GM18858 (cell line): ENCODE results near the gene SLC11A1.

Source experiments
- ATAC-seq: cut with Tn5 transposase; IDR thresholded peaks from one replicate; pipeline ENCODE4 v1.9.1; 2021; ENCODE audit not compliant: unreplicated experiment

SLC11A1 gene

DNA sequence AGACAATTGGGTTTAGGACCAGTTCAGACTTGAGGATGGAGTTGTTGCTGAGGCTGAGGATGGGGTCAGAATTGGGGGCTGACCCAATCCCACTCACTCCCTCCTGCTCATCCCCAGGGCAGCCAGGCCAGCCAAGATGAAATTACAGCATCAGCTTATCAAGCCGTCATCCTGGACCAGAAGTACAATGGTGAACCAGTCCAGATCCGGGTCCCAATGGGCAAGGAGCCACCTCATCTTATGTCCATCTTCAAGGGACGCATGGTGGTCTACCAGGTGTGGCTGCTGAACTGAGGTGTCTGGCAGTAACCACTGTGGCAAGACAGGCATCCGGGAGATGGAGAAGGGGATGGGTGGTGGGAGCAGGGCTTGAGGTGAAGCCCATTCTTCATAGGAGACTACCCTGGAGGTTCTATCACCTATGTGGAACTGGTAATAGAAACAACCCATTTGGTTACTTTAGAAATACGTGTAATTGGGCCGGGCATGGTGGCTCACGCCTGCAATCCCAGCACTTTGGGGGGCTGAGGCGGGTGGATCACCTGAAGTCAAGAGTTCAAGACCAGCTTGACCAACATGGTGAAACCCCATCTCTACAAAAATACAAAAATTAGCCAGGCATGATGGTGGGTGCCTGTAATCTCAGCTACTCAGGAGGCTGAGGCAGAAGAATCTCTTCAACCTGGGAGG, 50.7 kb downstream of the SLC11A1 start:
- no peak for ATAC-seq

DNA sequence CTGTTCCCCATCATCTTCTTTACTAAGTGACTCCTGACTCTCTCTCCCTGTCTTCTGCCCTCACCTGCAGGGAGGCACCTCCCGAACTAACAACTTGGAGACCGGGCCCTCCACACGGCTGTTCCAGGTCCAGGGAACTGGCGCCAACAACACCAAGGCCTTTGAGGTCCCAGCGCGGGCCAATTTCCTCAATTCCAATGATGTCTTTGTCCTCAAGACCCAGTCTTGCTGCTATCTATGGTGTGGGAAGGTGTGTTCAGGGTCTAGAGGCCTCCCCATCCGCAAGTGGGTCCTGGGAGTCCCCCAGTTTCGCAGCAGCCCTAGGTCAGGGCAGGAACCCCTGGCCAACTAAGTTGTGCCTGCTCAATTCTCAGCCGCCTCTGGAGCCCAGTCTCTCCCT, 52.4 kb downstream of the SLC11A1 start:
- no peak for ATAC-seq

DNA sequence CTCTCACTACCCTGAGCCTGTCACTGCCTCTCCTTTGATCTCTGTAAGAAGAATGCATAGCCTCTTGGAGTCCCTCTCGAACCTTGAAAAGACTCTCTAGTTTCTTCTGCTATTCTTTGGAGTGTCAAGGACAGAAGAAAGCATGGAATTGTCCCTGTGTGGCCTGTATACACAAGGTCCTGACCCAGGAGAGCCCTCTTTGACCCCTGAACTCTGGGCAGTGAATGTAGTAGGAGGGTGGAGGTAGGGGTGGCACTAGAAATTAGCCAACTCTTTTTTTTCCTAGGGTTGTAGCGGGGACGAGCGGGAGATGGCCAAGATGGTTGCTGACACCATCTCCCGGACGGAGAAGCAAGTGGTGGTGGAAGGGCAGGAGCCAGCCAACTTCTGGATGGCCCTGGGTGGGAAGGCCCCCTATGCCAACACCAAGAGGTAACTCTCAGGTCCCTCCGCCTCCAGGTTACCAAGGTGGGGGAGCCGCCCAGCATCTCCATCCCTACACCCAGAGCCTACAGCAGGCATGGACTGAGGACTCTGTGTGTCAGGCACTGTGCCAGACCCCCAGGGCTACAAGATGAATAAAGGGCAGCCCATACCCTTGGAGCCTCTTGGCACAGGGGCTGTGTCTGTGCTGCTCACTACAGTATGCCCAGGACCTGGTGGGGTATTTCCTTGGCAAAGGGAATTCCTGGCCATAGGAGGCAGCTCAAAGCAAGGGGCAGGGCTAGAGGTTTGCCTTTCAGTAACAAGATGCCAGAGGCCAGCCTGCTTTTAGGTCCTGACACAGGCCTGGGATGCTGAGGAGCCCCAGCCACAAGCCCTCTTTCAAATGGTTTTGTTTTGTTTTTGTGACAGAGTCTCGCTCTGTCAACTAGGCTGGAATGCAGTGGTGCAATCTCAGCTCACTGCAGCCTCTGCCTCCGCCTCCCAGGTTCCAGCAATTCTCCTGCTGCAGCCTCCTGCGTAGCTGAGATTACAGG, 53.2 kb downstream of the SLC11A1 start:
- no peak for ATAC-seq

DNA sequence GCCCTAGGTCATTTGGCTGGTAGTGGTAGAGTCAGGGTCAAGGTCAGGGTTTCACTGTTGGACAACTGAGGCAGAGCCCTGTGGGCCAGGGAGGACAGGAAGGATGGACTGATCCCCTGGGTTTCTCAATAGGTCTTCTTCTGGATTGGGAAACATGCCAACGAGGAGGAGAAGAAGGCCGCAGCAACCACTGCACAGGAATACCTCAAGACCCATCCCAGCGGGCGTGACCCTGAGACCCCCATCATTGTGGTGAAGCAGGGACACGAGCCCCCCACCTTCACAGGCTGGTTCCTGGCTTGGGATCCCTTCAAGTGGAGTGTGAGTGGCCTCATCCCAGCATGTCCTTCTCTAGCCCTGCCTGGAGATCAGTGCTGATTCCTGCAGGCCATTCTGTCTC, 54.9 kb downstream of the SLC11A1 start:
- no peak for ATAC-seq

DNA sequence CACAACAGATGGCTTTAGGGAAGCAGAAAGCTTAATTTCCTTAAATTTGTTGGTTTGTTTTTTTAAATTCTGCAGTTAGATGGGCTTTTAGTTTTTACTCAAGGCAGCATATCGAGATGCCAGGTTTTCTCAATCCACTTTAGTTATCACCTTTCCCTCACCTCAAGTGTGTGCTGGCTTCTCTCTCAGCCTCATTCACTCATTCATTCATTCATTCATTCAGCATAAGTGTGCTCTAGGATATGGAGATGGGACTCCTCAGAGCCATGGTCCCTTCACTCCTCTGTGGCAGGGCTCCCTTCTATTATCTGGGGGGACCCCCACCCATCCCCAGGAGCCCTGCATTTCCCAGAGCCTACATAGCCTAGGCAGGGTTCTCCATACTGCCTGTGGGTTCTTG, 55.9 kb downstream of the SLC11A1 start:
- no peak for ATAC-seq

DNA sequence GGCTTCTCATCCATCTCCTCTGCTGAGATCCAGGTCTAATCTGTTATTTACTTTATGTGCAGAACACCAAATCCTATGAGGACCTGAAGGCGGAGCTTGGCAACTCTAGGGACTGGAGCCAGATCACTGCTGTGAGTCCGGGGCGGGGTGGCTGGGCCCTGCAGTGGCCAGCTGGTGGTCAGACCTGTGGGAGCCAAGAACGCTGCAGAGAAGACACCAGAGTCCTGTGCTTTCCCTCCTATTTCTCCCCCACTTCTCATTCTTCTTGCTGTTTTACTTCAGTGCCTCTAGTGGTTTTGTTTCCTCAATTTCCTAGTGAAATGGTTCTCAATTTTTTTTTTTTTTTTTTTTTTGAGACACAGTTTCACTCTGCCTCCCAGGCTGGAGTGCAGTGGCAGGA, 56.5 kb downstream of the SLC11A1 start:
- no peak for ATAC-seq

DNA sequence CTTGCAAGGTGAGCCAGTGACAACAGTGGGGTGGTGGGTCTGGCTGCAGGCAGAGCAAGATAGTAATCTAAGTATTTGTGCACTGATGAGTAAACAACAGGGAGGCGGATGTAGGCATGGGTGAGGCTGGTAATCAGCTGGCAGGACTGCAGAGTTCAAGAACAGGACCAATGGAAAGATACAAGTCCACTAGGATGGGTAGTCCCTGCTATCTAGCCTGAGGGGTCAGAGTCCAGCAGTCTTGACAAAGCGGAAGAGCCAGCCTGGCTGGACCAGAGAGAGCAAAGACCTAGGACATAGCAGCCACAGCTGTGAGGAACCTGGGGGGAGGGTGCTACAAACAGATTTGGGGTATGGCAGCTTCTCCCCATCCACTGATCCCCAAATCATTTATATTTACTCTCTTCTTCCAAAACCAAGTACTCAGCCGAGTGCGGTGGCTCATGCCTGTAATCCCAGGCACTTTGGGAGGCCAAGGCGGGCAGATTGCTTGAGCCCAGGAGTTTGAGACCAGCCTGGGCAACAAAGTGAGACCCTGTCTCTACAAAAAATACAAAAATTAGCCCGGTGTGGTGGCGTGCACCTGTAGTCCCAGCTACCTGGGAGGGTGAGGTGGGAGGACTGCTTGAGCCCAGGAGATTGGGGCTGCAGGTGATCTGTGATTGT, 62.8 kb downstream of the SLC11A1 start:
- ATAC-seq, result no peak

DNA sequence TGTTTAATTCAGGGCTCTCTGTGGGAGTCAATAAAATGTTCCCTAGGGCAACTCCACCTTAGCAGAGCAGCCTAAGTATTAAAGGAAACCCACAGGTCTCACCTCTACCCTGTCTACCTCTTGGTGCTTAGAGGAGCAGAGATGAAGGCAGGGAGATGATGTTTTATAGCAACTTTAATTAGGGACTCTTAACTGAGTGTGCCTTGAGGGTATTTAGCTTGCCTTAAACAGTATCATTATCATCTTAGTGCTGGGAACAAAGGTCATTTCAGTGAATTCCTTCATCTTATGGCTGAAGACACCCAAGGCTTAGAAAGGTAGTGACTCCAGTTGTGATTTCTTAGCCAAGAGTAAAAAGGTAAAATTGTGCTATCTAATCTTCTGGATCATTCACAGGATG, 63.5 kb downstream of the SLC11A1 start:
- ATAC-seq, result no peak
